ENCODE data around the gene KCTD13. TPM values are rescaled to one million over a fixed set of nuclear protein-coding genes. Genes with fewer than 3 reads are reported as not detected.

Gene KCTD13
- total and polyA plus RNA-seq, 10 of the 15 experiments (the other 5 are each of a cell fraction or from before 2014, with no cell fraction given) = 3.3 to 29.2 (median 12.5) TPM

- 92% methylated on average over 23 of the region's 23 CpGs for WGBS (ENCODE audit: insufficient coverage, insufficient replicate concordance, low lambda C conversion rate, missing lambda C conversion rate)
- Histone ChIP-seq H3K27me3 (replicated peaks in 1 of 2; ENCODE audit: control insufficient read depth in 2 of 2, insufficient read depth in 2 of 2, low read length in 1 of 2) (no peaks in the 10 kb centered on the region), H3K4me2 (ENCODE audit: control insufficient read depth, insufficient read depth) (no peak overlapping the region), H3K9ac (ENCODE audit: control insufficient read depth, insufficient read depth, low read length) (no peak overlapping the region), H3K4me1 (ENCODE audit: control insufficient read depth, insufficient read depth, low read length) (no peaks in the 10 kb centered on the region), H2AFZ (ENCODE audit: control insufficient read depth, low read depth, low read length) (no peak overlapping the region), H4K20me1 (ENCODE audit: control insufficient read depth, insufficient read depth) (no peaks in the 10 kb centered on the region), H3K27ac (ENCODE audit: control insufficient read depth, insufficient read depth) (no peak overlapping the region), H3K4me3 (no peak overlapping the region), H3K79me2 (ENCODE audit: control insufficient read depth, insufficient read depth, low read length) (no peaks in the 10 kb centered on the region), H3K36me3 (ENCODE audit: control insufficient read depth in 2 of 2, insufficient read depth in 2 of 2, low read length in 1 of 2) (no peaks in the 10 kb centered on the region), H3K9me3 (replicated peaks; ENCODE audit: control insufficient read depth, insufficient read depth, low read length) (no peaks in the 10 kb centered on the region)
- CTCF ChIA-PET = no interaction called here
- BruUV-seq (replicated peaks) = no TSS peak
- SMC1A ChIA-PET (ENCODE audit: uncharacterized antibody, unreplicated experiment) = no interaction called here
- intact Hi-C loops (cut with micrococcal nuclease; ENCODE audit: unreplicated experiment) = loop anchor here (10.0 kb wide), 1 partner anchor 118 kb away; the partner anchor contains the start of gene C16orf92
- FAIRE-seq = no peak
- RAD21 ChIA-PET (ENCODE audit: unreplicated experiment) = no interaction called here
- no peak for ATAC-seq
- POLR2A ChIA-PET = interaction anchor here (1.1 kb wide), 1 partner anchor 20 kb away, joined by 3 read pairs; the partner anchor contains the start of gene KCTD13
- in situ Hi-C loops (cut with MboI) = no loop called here
- no peak for DNase-seq (ENCODE audit: low read depth, low spot score)
- TF ChIP-seq IRF4 (IDR thresholded peaks at IDR 0.05; ENCODE audit: low read depth, low read length) (no peak), ZNF217 (IDR thresholded peaks at IDR 0.05) (no peak), SKIL (IDR thresholded peaks at IDR 0.05; ENCODE audit: low read depth, poor library complexity, severe bottlenecking) (no peak), MYC (IDR thresholded peaks at IDR 0.05; ENCODE audit: insufficient read depth, insufficient read length, insufficient replicate concordance, low read length, severe bottlenecking) (no peak), BRCA1 (IDR thresholded peaks at IDR 0.05; ENCODE audit: low read depth, low read length) (no peak), JUND (IDR thresholded peaks at IDR 0.05; ENCODE audit: low read depth, low read length) (no peak), NFXL1 (IDR thresholded peaks at IDR 0.05; ENCODE audit: borderline replicate concordance) (no peak), NR2C2 (IDR thresholded peaks at IDR 0.05; ENCODE audit: borderline replicate concordance, control insufficient read depth, insufficient read length, low read depth) (no peak), HCFC1 (IDR thresholded peaks at IDR 0.05; ENCODE audit: low read length) (no peak)
- TF ChIP-seq, protein P1, sequence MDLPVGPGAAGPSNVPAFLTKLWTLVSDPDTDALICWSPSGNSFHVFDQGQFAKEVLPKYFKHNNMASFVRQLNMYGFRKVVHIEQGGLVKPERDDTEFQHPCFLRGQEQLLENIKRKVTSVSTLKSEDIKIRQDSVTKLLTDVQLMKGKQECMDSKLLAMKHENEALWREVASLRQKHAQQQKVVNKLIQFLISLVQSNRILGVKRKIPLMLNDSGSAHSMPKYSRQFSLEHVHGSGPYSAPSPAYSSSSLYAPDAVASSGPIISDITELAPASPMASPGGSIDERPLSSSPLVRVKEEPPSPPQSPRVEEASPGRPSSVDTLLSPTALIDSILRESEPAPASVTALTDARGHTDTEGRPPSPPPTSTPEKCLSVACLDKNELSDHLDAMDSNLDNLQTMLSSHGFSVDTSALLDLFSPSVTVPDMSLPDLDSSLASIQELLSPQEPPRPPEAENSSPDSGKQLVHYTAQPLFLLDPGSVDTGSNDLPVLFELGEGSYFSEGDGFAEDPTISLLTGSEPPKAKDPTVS (IDR thresholded peaks at IDR 0.05; ENCODE audit: low read depth, low read length) = no peak
- TF ChIP-seq, protein P2, sequence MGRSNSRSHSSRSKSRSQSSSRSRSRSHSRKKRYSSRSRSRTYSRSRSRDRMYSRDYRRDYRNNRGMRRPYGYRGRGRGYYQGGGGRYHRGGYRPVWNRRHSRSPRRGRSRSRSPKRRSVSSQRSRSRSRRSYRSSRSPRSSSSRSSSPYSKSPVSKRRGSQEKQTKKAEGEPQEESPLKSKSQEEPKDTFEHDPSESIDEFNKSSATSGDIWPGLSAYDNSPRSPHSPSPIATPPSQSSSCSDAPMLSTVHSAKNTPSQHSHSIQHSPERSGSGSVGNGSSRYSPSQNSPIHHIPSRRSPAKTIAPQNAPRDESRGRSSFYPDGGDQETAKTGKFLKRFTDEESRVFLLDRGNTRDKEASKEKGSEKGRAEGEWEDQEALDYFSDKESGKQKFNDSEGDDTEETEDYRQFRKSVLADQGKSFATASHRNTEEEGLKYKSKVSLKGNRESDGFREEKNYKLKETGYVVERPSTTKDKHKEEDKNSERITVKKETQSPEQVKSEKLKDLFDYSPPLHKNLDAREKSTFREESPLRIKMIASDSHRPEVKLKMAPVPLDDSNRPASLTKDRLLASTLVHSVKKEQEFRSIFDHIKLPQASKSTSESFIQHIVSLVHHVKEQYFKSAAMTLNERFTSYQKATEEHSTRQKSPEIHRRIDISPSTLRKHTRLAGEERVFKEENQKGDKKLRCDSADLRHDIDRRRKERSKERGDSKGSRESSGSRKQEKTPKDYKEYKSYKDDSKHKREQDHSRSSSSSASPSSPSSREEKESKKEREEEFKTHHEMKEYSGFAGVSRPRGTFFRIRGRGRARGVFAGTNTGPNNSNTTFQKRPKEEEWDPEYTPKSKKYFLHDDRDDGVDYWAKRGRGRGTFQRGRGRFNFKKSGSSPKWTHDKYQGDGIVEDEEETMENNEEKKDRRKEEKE (IDR thresholded peaks at IDR 0.05) = no peak
These were observed 19.3 kb downstream of the KCTD13 start for GRCh38 chr16:29906520-29907244.

Data from GM12878 (cell line).